Measurements from ENCODE around the gene HNRNPC.
"Not testable (repeated sequence)": the region's sequence is repeated elsewhere in the genome, so short reads cannot be mapped to it uniquely, and the experiment has no call there.

HNRNPC gene

DNA sequence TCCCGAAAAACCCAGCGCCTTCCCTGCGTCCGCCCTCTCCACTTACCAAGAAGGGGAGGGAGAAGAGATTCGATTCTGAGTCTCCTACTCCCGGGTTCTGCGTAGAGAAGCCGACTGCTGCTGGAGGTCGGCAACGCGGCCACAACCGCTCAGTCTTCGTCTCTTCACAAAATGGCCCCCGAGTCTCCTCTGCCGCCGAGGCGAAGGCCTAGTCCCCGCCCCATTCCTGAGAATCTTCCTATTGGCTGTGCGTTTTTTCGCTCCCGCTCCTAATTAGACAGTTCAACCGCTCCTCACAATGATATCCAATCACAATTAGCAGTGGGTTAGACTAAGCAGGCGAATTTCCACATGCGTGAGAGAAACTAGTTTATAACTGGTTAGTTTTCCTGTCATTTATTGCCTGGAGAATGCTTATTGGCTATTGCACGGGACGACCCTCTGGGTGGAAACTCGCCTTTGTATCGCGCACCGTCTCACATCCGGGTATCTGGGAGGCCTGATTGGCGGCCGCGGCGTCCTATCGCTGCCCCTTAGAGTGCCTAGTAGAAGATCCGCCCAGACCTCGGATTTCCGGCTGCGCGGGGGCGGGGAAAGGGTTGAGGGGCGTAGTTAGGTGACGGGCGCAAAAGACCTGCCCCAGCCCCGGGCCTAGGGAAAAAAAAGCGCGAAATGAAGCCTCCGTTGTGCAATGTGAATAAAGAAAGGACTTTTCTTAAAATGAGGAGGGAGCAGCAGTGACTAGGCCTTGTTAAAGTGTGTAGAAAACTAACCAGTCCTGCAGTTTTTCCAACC is at the start of gene HNRNPC:
HNRNPC (minus strand) TSS at position 191 of the 795 bp plus-strand sequence. CDS start 35,249 bp downstream, outside the sequence.
- peak; percentile 99 for DNase-seq

DNA sequence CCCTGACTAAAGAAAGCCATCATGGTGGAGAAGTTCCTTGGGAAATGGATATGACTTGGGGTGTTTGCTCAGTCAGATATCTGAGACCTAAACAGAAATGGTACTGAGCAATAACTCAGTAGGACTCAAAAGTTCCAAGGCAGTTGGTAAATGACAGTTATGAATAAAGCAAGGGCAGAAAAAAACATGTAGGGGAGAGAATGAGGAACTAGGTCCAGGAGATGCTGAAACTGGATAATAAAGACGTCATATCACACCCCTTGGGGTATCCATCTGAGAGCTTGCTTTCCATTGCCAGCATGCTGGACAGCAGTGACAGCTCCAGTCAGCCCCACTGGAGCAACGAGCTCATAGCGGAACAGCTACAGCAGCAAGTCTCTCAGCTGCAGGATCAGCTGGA is 48.2 kb upstream of the HNRNPC start:
- DNase-seq = peak; percentile 3

GRCh38 chr14:21313512-21313911 is 44.3 kb upstream of the HNRNPC start:
- no peak for DNase-seq

- no peak for DNase-seq
Observed at GRCh38 chr14:21311614-21312013, 42.4 kb upstream of the HNRNPC start.

DNA sequence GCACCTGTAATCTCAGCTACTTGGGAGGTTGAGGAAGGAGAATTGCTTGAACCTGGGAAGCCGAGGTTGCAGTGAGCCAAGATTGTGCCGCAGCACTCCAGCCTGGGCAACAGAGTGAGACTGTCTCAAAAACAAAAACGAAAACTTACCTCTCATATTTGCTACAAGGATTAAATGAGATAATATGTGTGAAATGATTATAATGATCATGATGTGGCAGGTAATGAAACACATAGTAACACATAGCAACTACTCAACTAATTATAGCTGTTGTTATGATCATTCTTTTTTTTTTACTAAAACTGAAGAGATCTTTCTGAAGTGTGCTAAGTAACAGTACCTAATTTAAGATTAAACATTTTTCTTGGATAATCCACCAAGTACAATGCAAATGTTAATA is 40.7 kb upstream of the HNRNPC start:
- DNase-seq = no peak

DNA sequence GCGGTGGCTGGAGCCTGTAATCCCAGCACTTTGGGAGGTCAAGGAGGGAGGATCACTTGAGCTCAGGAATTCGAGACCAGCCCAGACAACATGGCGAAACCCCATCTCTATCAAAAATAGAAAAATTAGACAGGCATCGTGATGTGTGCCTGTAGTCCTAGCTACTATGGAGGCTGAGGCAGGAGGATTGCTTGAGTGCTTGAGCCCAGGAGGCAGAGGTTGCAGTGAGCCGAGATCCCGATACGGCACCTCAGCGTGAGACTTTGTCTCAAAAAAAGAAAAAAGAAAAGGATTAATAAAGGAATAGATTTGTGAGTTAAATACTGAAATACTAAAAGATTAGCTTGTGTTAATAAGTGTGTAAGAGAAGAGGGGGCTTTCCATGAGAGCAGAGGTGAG is 40.0 kb upstream of the HNRNPC start:
- DNase-seq = no peak

GRCh38 chr14:21308479-21309237 is 39.4 kb upstream of the HNRNPC start:
- DNase-seq = no peak

- no peak for DNase-seq
Observed at GRCh38 chr14:21308132-21308478, 38.9 kb upstream of the HNRNPC start.

- DNase-seq = no peak
Observed at GRCh38 chr14:21307637-21308036, 38.4 kb upstream of the HNRNPC start.

GRCh38 chr14:21302836-21303140 is 33.5 kb upstream of the HNRNPC start:
- DNase-seq = not testable (repeated sequence)

- DNase-seq = no peak
Observed at GRCh38 chr14:21302013-21302835, 33.0 kb upstream of the HNRNPC start.

DNA sequence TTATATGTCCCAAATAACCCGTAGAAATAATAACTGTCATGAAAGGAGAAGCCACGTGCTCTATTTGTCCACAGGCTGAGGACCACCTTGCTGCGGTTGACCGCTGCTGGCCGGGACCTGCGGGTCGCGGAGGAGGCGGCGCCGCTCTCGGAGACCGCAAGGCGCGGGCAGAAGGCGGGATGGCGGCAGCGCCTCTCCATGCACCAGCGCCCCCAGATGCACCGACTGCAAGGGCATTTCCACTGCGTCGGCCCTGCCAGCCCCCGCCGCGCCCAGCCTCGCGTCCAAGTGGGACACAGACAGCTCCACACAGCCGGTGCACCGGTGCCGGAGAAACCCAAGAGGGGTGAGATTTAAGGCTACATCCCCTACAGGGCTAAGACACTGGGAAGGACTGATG is 31.6 kb upstream of the HNRNPC start:
- DNase-seq = no peak

DNA sequence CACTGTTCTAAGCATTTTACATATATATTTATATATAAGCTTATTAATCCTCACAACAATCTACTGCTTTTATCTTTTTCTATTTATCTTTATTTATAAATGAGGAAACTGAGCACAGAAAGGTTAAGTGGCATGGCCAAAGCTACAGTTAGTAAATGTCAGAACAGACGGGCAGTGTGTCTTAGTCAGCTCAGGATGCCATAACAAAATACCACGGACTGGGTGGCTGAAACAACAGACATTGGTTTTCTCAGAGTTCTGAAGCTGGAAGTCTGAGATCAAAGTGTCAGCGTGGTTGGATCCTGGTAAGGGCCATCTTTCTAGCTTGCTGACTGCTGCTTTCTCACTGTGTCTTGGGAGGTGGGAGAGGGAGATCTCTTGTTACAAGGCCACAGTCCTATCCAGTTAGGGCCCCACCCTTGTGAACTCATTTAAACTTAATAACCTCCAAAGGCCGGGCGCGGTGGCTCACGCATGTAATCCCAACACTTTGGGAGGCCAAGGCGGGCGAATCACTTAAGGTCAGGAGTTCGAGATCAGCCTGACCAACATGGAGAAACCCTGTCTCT is 30.4 kb upstream of the HNRNPC start:
- DNase-seq = no peak

GRCh38 chr14:21298358-21298757 is 29.1 kb upstream of the HNRNPC start:
- no peak for DNase-seq

GRCh38 chr14:21294026-21294425 is 24.8 kb upstream of the HNRNPC start:
- DNase-seq = not testable (repeated sequence)

- DNase-seq = no peak
Observed at GRCh38 chr14:21287168-21287567, 17.9 kb upstream of the HNRNPC start.

DNA sequence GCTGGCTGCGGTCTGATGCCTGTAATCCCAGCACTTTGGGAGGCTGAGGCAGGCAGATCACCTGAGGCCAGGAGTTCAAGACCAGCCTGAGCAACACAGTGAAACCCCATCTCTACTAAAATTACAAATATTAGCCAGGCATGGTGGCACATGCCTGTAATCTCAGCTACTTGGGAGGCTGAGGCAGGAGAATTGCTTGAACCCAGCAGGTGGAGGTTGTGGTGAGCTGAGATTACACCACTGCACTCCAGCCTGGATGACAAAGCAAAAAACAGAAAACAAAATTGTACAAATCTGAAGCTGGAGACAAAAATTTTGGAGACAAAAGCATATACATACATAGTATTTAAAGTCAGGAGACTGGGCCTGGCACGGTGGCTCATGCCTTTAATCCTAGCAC is 17.3 kb upstream of the HNRNPC start:
- not testable (repeated sequence) for DNase-seq

DNA sequence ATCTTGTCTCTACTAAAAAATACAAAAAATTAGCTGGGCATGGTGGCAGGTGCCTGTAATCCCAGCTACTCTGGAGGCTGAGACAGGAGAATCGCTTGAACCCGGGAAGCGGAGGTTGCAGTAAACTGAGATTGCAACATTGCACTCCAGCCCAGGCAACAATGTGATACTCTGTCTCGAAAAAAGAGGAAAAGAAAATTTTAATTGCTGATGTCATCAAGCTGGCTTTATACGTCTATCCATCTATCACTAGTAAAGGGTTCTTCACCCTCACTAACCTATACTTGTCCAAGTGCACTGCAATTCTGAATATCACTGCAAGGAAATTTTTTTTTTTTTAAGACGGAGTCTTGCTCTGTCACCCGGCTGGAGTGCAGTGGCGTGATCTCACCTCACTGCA is 12.7 kb upstream of the HNRNPC start:
- not testable (repeated sequence) for DNase-seq

- DNase-seq = no peak
Observed at GRCh38 chr14:21279783-21280182, 10.5 kb upstream of the HNRNPC start, which contains the start of gene RPGRIP1. Gene RPGRIP1 (plus strand): TSS chr14:21280083. CDS start chr14:21287977, 7,894 bp downstream.

DNA sequence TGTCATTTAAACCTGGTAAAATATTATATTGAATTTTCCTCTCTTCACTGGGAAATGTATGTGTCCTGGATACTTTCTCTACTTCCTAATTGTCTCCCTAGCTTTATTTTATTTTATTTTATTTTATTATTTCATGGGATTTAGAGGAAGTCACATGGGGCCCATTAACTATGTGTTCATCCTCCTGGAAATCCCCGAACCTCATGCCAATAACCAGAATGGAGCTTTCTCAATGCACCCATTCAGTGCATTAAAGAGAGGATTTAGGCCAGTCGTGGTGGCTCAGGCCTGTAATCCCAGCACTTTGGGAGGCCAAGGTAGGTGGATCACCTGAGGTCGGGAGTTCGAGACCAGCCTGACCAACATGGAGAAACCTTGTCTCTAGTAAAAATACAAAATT is 9.4 kb upstream of the HNRNPC start:
- DNase-seq = no peak

DNA sequence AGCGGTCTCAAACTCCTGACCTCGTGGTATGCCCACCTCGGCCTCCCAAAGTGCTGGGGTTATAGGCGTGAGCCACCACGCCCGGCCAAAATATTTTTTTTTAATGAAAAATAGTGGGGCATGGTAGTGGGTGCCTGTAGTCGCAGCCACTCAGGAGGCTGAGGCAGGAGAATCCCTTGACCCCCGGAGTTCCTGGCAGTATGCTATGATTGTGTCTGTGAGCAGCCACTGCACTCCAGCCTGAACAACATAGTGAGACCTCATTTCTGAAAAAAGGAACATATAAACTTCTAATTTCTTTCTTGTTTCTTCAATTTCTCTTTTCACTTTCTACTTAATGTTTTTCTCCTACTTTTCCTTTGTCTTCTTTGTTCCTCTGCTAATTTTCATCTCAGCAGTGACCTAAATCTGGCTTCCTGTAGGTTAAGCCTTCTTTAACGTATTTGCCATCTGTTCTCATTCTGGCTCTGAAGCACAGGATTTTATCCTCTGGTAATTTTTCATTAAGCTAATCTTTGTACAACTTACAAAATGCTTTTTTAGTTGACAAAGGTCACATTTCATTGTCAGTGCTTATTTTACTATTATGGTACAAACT is 6.1 kb upstream of the HNRNPC start:
- DNase-seq = no peak

DNA sequence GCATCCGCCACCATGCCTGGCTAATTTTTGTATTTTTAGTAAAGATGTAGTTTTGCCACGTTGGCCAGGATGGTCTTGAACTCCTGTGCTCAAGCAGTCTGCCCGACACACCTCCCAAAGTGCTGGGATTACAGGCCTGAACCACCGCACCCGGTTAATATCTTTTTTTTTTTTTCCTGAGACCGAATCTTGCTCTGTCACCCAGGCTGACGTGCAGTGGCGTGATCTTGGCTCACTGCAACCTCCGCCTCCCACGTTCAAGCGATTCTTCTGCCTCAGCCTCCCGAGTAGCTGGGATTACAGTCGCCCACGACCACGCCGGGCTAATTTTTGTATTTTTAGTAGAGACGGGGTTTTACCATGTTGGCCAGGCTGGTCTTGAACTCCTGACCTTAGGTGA is 3.4 kb upstream of the HNRNPC start:
- DNase-seq = not testable (repeated sequence)
